Neural cell (in vitro differentiated cells): ENCODE results near the gene ADGRE3. TPM values are rescaled to one million over a fixed set of nuclear protein-coding genes. Genes with fewer than 3 reads are reported as not detected.

Experiments
- H2AFZ ChIP-seq: fragments of 200-600, 300-800 bp; sonication (generic), shearing (Covaris generic); 2 replicates; pipeline ENCODE4 v1.6.0; 2014; ENCODE audit warnings: low read depth, mild to moderate bottlenecking, antibody characterized with exemption, low read length, moderate library complexity
- H3F3A ChIP-seq: fragments of 200-600 bp; shearing (Covaris generic); 2 replicates; pipeline ENCODE4 v1.6.1; 2016; ENCODE audit warnings: mild to moderate bottlenecking, moderate library complexity, mixed read lengths, antibody characterized with exemption, low read length; ENCODE audit not compliant: insufficient read depth, poor library complexity, severe bottlenecking
- H3K27ac ChIP-seq: fragments of 200-600, 300-800 bp; sonication (generic), shearing (Covaris generic); 2 replicates; pipeline ENCODE4 v1.5.1; 2014; ENCODE audit warnings: mild to moderate bottlenecking, low read length, moderate library complexity
- H3K27me3 ChIP-seq: fragments of 300-800, 200-600 bp; sonication (generic), shearing (Covaris generic); 2 replicates; pipeline ENCODE4 v1.6.0; 2014; ENCODE audit warnings: mild to moderate bottlenecking, low read depth, low read length, moderate library complexity; ENCODE audit not compliant: insufficient read depth
- H3K36me3 ChIP-seq: fragments of 300-800, 200-600 bp; sonication (generic), shearing (Covaris generic); 2 replicates; pipeline ENCODE4 v1.5.1; 2014; ENCODE audit warnings: mild to moderate bottlenecking, antibody characterized with exemption, low read length, moderate library complexity; ENCODE audit not compliant: insufficient read depth
- H3K4me2 ChIP-seq: fragments of 300-800, 200-600 bp; sonication (generic), shearing (Covaris generic); 2 replicates; pipeline ENCODE4 v1.6.0; 2014; ENCODE audit warnings: mild to moderate bottlenecking, low read length
- H3K4me3 ChIP-seq: fragments of 300-800, 200-600 bp; sonication (generic), shearing (Covaris generic); 2 replicates; pipeline ENCODE4 v1.5.1; 2014; ENCODE audit warnings: mild to moderate bottlenecking, low read length, moderate library complexity
- H3K79me2 ChIP-seq: fragments of 200-600 bp; shearing (Covaris generic); replicated peaks from 2 replicates; pipeline ENCODE4 v1.6.0; 2014; ENCODE audit warnings: mild to moderate bottlenecking, low read length, moderate library complexity; ENCODE audit not compliant: insufficient read depth
- H3K9ac ChIP-seq: fragments of 300-800, 200-600 bp; sonication (generic), shearing (Covaris generic); 2 replicates; pipeline ENCODE4 v1.6.1; 2016; ENCODE audit warnings: mild to moderate bottlenecking, low read length, mixed read lengths
- H3K9me2 ChIP-seq: fragments of 200-600 bp; shearing (Covaris generic); 2 replicates; pipeline ENCODE4 v1.6.1; 2016; ENCODE audit warnings: mild to moderate bottlenecking, low read length, mixed read lengths; ENCODE audit not compliant: insufficient read depth
- H3K9me3 ChIP-seq: fragments of 200-600, 300-800 bp; sonication (generic), shearing (Covaris generic); 2 replicates; pipeline ENCODE4 v1.6.1; 2016; ENCODE audit warnings: mild to moderate bottlenecking, mixed run types, low read length, moderate library complexity, mixed read lengths
- H4K20me1 ChIP-seq: fragments of 200-600 bp; shearing (Covaris generic); 2 replicates; pipeline ENCODE4 v1.6.1; 2016; ENCODE audit warnings: mild to moderate bottlenecking, mixed run types; ENCODE audit not compliant: insufficient read depth
- EP300 ChIP-seq: fragments of 450-650 bp; conservative IDR thresholded peaks from 2 replicates; pipeline ENCODE4 v1.6.1; 2014; ENCODE audit warnings: antibody characterized with exemption, mild to moderate bottlenecking, moderate library complexity; ENCODE audit not compliant: poor library complexity, severe bottlenecking
- POLR2AphosphoS5 ChIP-seq: IDR thresholded peaks from 2 replicates; pipeline ENCODE4 v1.6.1; 2012
- SMC3 ChIP-seq: fragments of 450-650 bp; conservative IDR thresholded peaks from 2 replicates; pipeline ENCODE4 v1.6.1; 2014; ENCODE audit warnings: antibody characterized with exemption, mild to moderate bottlenecking, moderate library complexity; ENCODE audit not compliant: poor library complexity
- TAF1 ChIP-seq: IDR thresholded peaks from 2 replicates; pipeline ENCODE4 v1.6.1; 2012; ENCODE audit warnings: low read depth
- polyA plus RNA-seq: library from polyadenylated mRNA; depleted of rRNA; stranded (reverse); fragments of >200 nt; gene quantifications from 2 replicates; pipeline ENCODE4 v1.2.3, GENCODE V29; 2014
- TF ChIP-seq, protein P1 (sequence below): fragments of 450-650 bp; IDR thresholded peaks from 2 replicates; pipeline ENCODE4 v1.5.1; 2014; ENCODE audit warnings: antibody characterized with exemption, mild to moderate bottlenecking, moderate library complexity; ENCODE audit not compliant: poor library complexity, severe bottlenecking
- TF ChIP-seq, protein P2 (sequence below): IDR thresholded peaks from 2 replicates; pipeline ENCODE4 v1.6.1; 2012; ENCODE audit warnings: borderline replicate concordance

The ADGRE3 gene
- polyA plus RNA-seq, 1 donor from 2014 or later = not detected

DNA sequence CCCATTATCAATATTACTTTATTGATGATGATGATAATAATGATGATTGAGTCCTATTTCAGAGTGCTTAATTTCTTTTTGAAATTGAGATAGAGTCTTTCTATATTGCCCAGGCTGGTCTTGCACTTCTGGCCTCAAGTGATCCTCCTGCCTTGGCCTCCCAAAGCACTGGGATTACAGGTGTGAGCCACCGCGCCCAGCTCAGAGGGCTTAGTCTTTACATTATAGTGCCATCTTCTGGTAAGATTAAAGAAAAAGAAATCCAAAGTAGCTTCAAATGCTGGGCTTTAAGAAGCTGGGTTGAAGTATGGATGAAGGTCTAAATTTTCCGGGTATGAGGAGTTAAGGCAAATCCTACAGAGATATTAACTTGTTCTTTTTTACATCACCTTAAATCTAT, 11.8 kb upstream of the ADGRE3 start:
- no peaks in the 10 kb centered on the region for H3F3A ChIP-seq
- no peak overlapping the region for H2AFZ ChIP-seq
- no peak overlapping the region for H3K27ac ChIP-seq
- no peak overlapping the region for H3K9ac ChIP-seq
- H3K9me3 ChIP-seq = no peaks in the 10 kb centered on the region
- no peaks in the 10 kb centered on the region for H3K9me2 ChIP-seq
- H3K27me3 ChIP-seq = peaks cover 3% of the 10 kb centered on the region
- peaks cover 11% of the 10 kb centered on the region for H3K79me2 ChIP-seq
- H4K20me1 ChIP-seq = no peaks in the 10 kb centered on the region
- H3K4me3 ChIP-seq = no peak overlapping the region
- no peaks in the 10 kb centered on the region for H3K36me3 ChIP-seq
- no peak overlapping the region for H3K4me2 ChIP-seq
- no peak for TF ChIP-seq TAF1
- TF ChIP-seq, protein P1, sequence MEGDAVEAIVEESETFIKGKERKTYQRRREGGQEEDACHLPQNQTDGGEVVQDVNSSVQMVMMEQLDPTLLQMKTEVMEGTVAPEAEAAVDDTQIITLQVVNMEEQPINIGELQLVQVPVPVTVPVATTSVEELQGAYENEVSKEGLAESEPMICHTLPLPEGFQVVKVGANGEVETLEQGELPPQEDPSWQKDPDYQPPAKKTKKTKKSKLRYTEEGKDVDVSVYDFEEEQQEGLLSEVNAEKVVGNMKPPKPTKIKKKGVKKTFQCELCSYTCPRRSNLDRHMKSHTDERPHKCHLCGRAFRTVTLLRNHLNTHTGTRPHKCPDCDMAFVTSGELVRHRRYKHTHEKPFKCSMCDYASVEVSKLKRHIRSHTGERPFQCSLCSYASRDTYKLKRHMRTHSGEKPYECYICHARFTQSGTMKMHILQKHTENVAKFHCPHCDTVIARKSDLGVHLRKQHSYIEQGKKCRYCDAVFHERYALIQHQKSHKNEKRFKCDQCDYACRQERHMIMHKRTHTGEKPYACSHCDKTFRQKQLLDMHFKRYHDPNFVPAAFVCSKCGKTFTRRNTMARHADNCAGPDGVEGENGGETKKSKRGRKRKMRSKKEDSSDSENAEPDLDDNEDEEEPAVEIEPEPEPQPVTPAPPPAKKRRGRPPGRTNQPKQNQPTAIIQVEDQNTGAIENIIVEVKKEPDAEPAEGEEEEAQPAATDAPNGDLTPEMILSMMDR = peak; percentile 37

DNA sequence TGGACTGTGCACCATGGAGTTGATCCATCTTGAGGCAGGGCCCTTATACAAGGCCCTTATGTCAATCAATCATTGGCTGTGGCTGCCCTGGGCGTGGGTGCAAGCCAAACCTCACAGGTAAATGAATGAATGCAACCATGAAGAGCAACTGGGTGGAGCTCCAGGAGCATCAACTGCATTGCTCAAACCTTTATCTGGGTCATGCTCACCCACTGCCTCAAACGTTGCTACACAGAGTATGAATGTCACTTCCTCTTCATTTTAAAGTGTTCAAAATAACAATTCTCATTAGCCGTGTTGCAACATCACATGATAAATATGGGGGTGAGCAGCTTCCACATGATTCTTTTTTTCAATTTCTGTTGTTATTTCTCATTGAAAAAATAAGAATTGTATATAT, 8.8 kb upstream of the ADGRE3 start:
- Histone ChIP-seq H3K4me3 (no peak overlapping the region), H3K36me3 (no peaks in the 10 kb centered on the region), H3K4me2 (no peak overlapping the region), H3K27ac (no peak overlapping the region), H3K9me3 (no peaks in the 10 kb centered on the region), H3K9ac (no peak overlapping the region), H3F3A (no peaks in the 10 kb centered on the region), H3K27me3 (peaks cover 3% of the 10 kb centered on the region), H3K79me2 (no peaks in the 10 kb centered on the region), H3K9me2 (no peaks in the 10 kb centered on the region), H4K20me1 (no peaks in the 10 kb centered on the region), H2AFZ (no peak overlapping the region)
- TF ChIP-seq, protein P1 = no peak
- TF ChIP-seq TAF1 = no peak

DNA sequence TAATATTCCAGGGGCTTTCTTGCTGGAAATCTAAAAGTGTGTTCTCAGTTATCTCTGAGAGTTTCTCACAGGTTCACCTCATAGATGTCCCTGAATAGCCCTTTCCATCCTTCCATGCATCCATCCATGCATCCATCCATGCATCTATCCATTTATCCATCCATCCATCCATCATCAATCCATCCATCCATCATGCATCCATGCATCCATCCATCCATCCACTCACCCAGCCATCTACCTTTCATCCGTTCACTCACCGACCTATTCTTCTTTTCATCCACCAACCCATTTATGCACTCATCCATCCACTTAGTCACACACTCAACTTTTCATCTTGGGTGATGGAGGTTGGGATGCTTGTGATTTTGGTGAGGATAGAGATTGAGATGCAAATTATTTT, 7.4 kb upstream of the ADGRE3 start:
- H3K4me2 ChIP-seq = no peak overlapping the region
- H4K20me1 ChIP-seq = no peaks in the 10 kb centered on the region
- no peak overlapping the region for H2AFZ ChIP-seq
- H3K79me2 ChIP-seq = no peaks in the 10 kb centered on the region
- H3K9me2 ChIP-seq = no peaks in the 10 kb centered on the region
- no peak overlapping the region for H3K27ac ChIP-seq
- H3K36me3 ChIP-seq = no peaks in the 10 kb centered on the region
- no peak overlapping the region for H3K4me3 ChIP-seq
- H3K27me3 ChIP-seq = peaks cover 3% of the 10 kb centered on the region
- H3K9me3 ChIP-seq = no peaks in the 10 kb centered on the region
- no peak overlapping the region for H3K9ac ChIP-seq
- no peaks in the 10 kb centered on the region for H3F3A ChIP-seq
- TF ChIP-seq, protein P2, sequence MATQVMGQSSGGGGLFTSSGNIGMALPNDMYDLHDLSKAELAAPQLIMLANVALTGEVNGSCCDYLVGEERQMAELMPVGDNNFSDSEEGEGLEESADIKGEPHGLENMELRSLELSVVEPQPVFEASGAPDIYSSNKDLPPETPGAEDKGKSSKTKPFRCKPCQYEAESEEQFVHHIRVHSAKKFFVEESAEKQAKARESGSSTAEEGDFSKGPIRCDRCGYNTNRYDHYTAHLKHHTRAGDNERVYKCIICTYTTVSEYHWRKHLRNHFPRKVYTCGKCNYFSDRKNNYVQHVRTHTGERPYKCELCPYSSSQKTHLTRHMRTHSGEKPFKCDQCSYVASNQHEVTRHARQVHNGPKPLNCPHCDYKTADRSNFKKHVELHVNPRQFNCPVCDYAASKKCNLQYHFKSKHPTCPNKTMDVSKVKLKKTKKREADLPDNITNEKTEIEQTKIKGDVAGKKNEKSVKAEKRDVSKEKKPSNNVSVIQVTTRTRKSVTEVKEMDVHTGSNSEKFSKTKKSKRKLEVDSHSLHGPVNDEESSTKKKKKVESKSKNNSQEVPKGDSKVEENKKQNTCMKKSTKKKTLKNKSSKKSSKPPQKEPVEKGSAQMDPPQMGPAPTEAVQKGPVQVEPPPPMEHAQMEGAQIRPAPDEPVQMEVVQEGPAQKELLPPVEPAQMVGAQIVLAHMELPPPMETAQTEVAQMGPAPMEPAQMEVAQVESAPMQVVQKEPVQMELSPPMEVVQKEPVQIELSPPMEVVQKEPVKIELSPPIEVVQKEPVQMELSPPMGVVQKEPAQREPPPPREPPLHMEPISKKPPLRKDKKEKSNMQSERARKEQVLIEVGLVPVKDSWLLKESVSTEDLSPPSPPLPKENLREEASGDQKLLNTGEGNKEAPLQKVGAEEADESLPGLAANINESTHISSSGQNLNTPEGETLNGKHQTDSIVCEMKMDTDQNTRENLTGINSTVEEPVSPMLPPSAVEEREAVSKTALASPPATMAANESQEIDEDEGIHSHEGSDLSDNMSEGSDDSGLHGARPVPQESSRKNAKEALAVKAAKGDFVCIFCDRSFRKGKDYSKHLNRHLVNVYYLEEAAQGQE = no peak
- TF ChIP-seq POLR2AphosphoS5 = no peak
- TF ChIP-seq EP300 = no peak
- no peak for TF ChIP-seq SMC3
